COLO668 (cell line): Measurements from ENCODE around the gene FRMD4A.

Experiments
- DNase-seq: peaks from one replicate; lab custom pipeline; 2025; ENCODE audit not compliant: unreplicated experiment; lab: John Stamatoyannopoulos, UW

Gene FRMD4A

GRCh38 chr10:13634207-13634606 lies 696.5 kb downstream of the FRMD4A start:
- no peak for DNase-seq

- no peak for DNase-seq
These were observed 697.0 kb downstream of the FRMD4A start for GRCh38 chr10:13633689-13634088.

GRCh38 chr10:13632884-13633440 lies 697.8 kb downstream of the FRMD4A start:
- no peak for DNase-seq

- no peak for DNase-seq
These were observed 698.3 kb downstream of the FRMD4A start for GRCh38 chr10:13632440-13632839.

- no peak for DNase-seq
These were observed 699.1 kb downstream of the FRMD4A start for GRCh38 chr10:13631594-13631993.

GRCh38 chr10:13630231-13630630 lies 700.5 kb downstream of the FRMD4A start:
- no peak for DNase-seq

GRCh38 chr10:13629116-13629515 lies 701.6 kb downstream of the FRMD4A start:
- no peak for DNase-seq

DNA sequence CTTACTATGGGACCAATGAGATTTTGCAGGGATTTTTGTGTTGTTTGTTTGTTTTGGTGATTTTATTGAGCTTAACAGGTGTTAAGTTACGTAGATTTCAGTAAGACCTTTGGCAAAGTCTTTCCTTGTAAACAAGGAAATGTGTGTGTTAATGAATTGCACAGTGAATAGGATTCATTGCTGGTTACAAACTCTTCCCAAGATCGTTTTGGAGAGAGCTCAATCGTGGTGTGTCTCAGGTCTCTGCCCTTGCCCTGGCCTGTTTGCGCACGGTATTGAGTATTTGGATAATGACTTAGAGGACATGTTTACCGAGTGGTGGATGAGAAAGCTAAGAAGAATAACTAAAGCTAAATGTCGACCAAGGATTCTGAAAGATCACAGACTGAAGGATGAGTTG lies 702.1 kb downstream of the FRMD4A start:
- no peak for DNase-seq

DNA sequence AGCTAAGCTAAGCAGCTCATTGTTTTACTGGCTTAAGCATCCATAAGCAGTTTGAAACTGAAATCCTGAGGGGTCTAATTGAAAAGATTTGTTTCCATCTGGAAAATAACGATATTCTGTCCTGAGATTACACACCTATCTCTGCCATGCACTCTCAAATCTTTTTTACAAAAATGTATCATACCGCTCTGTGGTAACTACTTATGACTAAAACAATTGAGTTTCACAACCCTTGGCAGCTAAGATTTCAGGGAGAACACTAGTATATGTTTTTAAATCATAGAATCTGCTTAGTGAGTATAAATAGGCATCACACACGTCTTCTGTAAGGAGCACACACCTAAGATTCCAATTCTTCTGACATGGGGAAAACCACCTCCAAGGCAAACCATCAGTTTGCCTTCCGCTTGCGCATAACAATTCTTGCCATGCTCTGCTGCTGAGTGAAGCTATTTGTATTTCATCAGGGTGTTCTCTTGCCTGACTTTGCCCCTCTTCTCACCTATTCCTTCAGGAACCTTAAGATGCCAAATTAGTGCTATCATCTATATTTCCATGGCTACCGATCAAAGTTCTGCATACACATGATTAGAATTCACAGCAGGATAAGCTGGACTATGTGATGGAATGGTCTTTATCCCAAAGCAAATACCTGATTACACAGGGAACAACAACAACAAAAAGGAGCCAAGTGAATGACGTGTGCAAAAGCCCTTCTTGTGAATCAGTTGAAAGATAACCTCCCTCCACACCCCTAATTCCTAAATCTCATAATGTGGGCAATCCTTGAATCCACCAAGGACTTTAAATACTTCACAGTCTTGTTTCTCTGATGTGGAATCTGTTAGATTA lies 703.0 kb downstream of the FRMD4A start:
- DNase-seq = no peak

GRCh38 chr10:13624630-13625029 lies 706.1 kb downstream of the FRMD4A start:
- DNase-seq = no peak

DNA sequence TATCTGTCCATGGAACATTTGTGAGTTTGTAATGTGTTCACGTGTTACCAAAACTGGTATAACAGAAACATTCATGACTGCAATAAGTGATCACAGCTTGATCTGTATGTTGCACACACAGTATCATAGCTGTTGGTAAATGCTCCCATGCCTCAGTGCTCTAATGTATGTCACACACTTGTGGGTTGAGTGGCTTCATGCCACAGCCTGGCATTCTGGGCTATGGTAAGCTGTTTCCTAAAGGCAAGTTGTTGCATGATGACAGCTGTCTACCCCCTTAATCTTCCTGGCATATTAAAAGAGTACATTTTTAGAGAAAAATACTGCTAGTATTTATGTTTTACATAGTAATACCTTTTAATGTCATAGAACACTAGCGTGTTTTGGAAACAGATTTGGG lies 708.8 kb downstream of the FRMD4A start:
- no peak for DNase-seq

DNA sequence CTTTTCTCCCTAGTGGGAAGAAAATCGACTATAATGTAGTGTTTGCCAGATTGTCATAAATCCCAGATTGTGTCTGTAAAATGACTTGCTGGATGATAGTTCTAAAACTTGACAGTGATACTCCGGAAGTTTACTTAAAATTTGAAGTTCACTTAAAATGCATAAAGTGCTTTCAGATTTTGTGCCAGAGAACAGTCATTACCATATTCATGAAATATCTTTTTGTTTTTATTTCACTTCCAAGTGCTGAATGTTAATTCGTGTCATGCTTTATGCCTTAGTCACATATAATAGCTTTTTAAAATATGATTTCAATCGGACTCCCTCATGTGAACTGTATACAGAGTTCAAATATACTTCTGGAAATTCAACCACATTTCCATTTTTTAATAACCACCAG lies 713.6 kb downstream of the FRMD4A start:
- no peak for DNase-seq

GRCh38 chr10:13615650-13616300 lies 714.9 kb downstream of the FRMD4A start:
- no peak for DNase-seq

- no peak for DNase-seq
These were observed 716.0 kb downstream of the FRMD4A start for GRCh38 chr10:13614530-13615332.

- DNase-seq = no peak
These were observed 717.2 kb downstream of the FRMD4A start for GRCh38 chr10:13613519-13613918.

DNA sequence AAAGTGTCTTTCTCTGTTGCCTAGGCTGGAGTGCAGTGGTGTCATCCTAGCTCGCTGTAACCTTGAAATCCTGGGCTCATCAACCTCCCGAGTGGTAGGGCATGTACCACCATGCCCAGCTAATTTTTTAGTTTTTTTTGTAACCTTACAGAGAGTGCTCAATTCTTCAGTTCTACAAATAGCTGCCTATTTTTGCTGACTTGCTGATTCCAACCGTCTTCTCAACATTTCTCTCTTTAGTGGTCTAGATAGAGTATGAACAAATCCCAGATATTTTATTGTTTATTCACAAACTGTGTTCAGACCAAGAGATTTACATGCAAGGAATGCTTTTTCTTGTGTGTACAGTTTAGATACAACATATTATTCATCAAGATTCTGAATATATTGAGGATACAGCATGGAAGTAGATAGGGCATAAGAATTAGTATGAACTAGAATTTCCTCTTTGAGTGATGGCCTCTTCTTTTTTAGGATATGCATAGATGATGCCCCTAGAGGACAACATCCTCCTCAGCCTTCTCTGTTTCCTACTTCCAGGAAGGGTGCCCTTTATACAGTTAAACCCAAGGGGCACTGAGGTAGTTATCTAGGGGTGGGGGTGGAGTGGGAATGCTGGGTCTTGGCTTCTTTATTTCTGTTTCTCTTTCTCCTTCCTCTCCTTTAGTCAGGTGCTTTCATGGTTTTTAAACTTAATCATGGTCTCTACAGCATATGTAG lies 717.9 kb downstream of the FRMD4A start:
- no peak for DNase-seq

DNA sequence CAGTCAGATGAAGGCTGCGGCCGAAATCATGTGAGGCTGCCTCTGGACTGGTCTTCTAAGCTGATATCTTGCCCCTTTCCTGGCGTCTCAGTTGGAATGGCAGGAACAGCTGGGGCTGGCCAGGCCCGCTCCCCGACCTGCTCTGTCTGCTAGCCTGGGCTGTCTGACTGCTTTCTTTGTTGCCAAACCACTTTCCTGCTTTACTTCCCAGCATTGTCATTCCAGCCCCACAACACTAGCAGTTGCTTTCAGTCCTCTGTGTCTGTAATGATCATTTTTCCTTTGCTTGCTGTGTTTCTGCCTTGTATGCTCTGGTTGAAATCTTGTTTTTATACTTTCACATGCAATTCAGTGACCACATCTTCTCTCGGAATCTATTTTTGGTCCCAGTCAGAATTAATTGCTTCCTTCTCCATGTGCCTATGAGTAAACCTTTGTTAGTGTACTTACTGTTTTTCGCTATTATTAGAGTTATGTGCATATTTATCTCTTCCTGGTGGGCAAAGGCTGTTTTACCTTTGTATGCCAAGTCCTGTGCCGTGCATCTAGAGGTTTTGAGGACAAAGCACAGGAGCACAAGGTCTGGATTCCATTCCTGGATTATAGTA lies 722.4 kb downstream of the FRMD4A start:
- no peak for DNase-seq

DNA sequence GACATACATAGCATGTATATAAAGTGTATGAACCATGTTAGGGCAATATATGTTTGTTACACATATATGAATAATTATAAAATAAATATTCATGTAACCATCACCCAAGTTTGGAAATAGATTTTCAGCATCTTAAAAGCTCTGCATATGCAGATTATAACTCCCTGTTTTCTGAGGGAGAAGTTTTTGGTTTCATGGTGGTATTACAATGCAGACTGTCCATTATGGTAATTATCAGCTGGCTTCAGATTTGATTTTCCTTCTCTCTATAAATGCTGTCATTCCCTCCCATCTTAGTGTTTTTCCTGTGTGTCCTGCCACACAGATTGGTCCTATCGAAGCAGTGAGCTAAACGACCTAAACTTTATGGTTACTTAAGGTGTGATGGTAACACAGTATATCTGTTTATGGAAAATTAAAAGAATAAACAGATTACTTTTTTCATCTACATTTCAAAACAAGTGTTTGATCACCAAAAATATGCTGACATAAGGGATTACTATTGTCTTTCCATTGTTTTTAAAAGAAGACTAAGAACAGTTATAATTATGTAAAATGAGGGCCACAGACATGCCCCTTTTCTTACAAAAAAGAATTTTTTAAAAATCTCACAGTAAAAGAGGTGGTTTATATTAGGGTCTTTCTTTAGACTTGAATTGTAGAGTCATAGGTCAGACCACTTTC lies 726.2 kb downstream of the FRMD4A start:
- DNase-seq = no peak

DNA sequence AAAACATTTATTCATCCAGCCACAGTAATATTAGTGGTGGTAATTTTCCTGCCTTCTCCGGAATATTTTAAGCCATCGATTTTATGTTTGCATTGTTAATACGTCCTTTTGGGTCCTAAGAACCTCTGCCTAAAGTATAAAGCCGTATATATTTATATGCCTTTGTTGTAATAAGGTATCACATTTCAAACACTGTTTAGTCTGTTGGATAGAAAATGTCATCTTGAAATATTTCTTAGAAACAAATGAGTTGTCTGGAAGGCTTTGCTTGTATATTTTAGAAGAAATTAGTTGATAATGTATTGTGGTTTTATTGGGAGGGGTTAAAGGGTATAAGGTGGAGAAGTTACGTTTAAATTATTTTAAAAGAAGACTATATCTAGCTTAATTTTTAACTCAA lies 732.8 kb downstream of the FRMD4A start:
- no peak for DNase-seq

DNA sequence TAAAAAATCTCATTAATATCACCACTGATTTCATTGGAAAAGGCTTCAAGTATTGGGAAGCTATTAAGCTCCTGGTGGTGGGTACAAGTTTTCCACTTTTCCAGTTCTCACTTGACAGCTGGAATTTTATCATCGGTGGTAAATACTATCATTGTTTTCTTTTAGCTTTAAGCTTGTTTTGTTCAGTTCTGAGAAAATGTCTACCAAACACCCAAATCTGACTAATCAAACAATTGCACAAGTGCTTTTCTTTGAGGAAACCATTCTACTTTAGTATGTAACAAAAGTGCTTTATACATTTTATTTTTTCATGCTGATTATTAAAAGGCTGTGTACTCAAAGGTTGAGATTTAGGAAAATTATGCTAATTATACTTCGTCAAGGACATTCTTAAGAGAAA lies 736.1 kb downstream of the FRMD4A start:
- no peak for DNase-seq
